ENCODE data around the gene ROCK2. TPM values are rescaled to one million over a fixed set of nuclear protein-coding genes. Genes with fewer than 3 reads are reported as not detected.

Gene ROCK2
- total and polyA plus RNA-seq, 2 of the 13 experiments (the other 11 are each of a cell fraction or from before 2014, with no cell fraction given): 38.1 to 119 TPM

DNA sequence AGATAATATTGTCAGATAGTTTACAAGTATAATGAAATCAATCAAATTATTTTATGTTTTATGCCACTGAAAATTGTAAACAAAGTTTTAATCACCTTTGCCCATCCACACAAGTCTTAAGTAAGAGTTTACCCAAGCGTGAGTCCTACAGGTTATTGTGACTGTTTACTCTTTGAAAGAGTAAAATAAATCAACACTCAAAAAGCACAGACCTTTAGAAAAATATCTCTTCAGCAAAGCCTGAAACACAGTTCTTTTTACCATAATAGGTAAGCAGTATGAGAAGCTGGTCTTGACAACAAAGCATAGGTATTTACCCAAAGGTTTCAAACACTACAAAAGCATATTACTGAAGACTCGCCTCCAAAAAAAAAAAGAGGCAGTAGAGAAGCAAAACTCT is 3.7 kb downstream of the ROCK2 start (continued):
- TF ChIP-seq, protein P1, sequence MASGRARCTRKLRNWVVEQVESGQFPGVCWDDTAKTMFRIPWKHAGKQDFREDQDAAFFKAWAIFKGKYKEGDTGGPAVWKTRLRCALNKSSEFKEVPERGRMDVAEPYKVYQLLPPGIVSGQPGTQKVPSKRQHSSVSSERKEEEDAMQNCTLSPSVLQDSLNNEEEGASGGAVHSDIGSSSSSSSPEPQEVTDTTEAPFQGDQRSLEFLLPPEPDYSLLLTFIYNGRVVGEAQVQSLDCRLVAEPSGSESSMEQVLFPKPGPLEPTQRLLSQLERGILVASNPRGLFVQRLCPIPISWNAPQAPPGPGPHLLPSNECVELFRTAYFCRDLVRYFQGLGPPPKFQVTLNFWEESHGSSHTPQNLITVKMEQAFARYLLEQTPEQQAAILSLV (CRISPR knock-in tag; IDR thresholded peaks at IDR 0.05; ENCODE audit: borderline replicate concordance): no peak
- no peak for TF ChIP-seq ZNF891 (CRISPR knock-in tag; IDR thresholded peaks at IDR 0.05)
- no peak for TF ChIP-seq XRCC5 (optimal IDR thresholded peaks at IDR 0.05; ENCODE audit: low read length)
- no peak for TF ChIP-seq MAZ (IDR thresholded peaks at IDR 0.05; ENCODE audit: borderline replicate concordance, low read depth, low read length)
- no peak for TF ChIP-seq MAZ (CRISPR knock-in tag; IDR thresholded peaks at IDR 0.05; ENCODE audit: low read depth)
- no peak for TF ChIP-seq SAFB2 (CRISPR knock-in tag; IDR thresholded peaks at IDR 0.05; ENCODE audit: borderline replicate concordance, low read depth)
- no peak for TF ChIP-seq GPN1 (CRISPR knock-in tag; IDR thresholded peaks at IDR 0.05; ENCODE audit: borderline replicate concordance)
- no peak for TF ChIP-seq ZNF564 (CRISPR knock-in tag; IDR thresholded peaks at IDR 0.05)
- peak; percentile 61; the same call in 1 of the 2 replicates for TF ChIP-seq SRF (IDR thresholded peaks at IDR 0.05; ENCODE audit: low read depth, low read length)
- TF ChIP-seq MXI1 (IDR thresholded peaks at IDR 0.05; ENCODE audit: borderline replicate concordance, low read depth, low read length): no peak
- no peak for TF ChIP-seq NCOA1 (CRISPR knock-in tag; IDR thresholded peaks at IDR 0.05)
- TF ChIP-seq, protein P2, sequence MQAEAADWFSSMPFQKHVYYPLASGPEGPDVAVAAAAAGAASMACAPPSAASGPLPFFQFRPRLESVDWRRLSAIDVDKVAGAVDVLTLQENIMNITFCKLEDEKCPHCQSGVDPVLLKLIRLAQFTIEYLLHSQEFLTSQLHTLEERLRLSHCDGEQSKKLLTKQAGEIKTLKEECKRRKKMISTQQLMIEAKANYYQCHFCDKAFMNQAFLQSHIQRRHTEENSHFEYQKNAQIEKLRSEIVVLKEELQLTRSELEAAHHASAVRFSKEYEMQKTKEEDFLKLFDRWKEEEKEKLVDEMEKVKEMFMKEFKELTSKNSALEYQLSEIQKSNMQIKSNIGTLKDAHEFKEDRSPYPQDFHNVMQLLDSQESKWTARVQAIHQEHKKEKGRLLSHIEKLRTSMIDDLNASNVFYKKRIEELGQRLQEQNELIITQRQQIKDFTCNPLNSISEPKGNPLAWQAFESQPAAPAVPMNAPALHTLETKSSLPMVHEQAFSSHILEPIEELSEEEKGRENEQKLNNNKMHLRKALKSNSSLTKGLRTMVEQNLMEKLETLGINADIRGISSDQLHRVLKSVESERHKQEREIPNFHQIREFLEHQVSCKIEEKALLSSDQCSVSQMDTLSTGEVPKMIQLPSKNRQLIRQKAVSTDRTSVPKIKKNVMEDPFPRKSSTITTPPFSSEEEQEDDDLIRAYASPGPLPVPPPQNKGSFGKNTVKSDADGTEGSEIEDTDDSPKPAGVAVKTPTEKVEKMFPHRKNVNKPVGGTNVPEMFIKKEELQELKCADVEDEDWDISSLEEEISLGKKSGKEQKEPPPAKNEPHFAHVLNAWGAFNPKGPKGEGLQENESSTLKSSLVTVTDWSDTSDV (CRISPR knock-in tag; IDR thresholded peaks at IDR 0.05): no peak
- no peak for TF ChIP-seq MED13 (CRISPR knock-in tag; IDR thresholded peaks at IDR 0.05)
- no peak for TF ChIP-seq NFE2L2 (IDR thresholded peaks at IDR 0.05; ENCODE audit: low read length)
- TF ChIP-seq, protein P3, sequence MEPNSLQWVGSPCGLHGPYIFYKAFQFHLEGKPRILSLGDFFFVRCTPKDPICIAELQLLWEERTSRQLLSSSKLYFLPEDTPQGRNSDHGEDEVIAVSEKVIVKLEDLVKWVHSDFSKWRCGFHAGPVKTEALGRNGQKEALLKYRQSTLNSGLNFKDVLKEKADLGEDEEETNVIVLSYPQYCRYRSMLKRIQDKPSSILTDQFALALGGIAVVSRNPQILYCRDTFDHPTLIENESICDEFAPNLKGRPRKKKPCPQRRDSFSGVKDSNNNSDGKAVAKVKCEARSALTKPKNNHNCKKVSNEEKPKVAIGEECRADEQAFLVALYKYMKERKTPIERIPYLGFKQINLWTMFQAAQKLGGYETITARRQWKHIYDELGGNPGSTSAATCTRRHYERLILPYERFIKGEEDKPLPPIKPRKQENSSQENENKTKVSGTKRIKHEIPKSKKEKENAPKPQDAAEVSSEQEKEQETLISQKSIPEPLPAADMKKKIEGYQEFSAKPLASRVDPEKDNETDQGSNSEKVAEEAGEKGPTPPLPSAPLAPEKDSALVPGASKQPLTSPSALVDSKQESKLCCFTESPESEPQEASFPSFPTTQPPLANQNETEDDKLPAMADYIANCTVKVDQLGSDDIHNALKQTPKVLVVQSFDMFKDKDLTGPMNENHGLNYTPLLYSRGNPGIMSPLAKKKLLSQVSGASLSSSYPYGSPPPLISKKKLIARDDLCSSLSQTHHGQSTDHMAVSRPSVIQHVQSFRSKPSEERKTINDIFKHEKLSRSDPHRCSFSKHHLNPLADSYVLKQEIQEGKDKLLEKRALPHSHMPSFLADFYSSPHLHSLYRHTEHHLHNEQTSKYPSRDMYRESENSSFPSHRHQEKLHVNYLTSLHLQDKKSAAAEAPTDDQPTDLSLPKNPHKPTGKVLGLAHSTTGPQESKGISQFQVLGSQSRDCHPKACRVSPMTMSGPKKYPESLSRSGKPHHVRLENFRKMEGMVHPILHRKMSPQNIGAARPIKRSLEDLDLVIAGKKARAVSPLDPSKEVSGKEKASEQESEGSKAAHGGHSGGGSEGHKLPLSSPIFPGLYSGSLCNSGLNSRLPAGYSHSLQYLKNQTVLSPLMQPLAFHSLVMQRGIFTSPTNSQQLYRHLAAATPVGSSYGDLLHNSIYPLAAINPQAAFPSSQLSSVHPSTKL (CRISPR knock-in tag; IDR thresholded peaks at IDR 0.05): peak; percentile 48
- peak; percentile 49; the same call in 1 of the 2 replicates for TF ChIP-seq CREM (IDR thresholded peaks at IDR 0.05)
- no peak for TF ChIP-seq CREM (CRISPR knock-in tag; IDR thresholded peaks at IDR 0.05)
- TF ChIP-seq ZNF780A (CRISPR knock-in tag; IDR thresholded peaks at IDR 0.05): no peak
- TF ChIP-seq SOX5 (CRISPR knock-in tag; IDR thresholded peaks at IDR 0.05; ENCODE audit: borderline replicate concordance): peak; percentile 41; the same call in 1 of the 2 replicates
- TF ChIP-seq, protein P4, sequence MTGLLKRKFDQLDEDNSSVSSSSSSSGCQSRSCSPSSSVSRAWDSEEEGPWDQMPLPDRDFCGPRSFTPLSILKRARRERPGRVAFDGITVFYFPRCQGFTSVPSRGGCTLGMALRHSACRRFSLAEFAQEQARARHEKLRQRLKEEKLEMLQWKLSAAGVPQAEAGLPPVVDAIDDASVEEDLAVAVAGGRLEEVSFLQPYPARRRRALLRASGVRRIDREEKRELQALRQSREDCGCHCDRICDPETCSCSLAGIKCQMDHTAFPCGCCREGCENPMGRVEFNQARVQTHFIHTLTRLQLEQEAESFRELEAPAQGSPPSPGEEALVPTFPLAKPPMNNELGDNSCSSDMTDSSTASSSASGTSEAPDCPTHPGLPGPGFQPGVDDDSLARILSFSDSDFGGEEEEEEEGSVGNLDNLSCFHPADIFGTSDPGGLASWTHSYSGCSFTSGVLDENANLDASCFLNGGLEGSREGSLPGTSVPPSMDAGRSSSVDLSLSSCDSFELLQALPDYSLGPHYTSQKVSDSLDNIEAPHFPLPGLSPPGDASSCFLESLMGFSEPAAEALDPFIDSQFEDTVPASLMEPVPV (CRISPR knock-in tag; IDR thresholded peaks at IDR 0.05): no peak
- peak; percentile 15; the same call in 1 of the 2 replicates for TF ChIP-seq YEATS2 (CRISPR knock-in tag; IDR thresholded peaks at IDR 0.05; ENCODE audit: borderline replicate concordance)

All from HepG2 (cell line).